ENCODE data around the gene LSR. TPM values are rescaled to one million over a fixed set of nuclear protein-coding genes. Genes with fewer than 3 reads are reported as not detected.

The LSR gene
- total RNA-seq, 1 experiment from 2014 or later, result 172 TPM

DNA sequence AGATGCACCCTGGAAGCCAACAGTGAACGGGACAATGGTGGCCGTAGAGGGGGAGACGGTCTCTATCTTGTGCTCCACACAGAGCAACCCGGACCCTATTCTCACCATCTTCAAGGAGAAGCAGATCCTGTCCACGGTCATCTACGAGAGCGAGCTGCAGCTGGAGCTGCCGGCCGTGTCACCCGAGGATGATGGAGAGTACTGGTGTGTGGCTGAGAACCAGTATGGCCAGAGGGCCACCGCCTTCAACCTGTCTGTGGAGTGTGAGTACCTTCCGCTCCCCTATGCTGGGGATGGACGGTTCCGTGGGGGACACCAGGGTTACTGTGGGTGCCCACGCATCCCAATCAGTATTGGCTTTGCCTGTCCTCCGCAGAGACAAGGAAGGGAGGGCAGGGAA is 53.6 kb downstream of the LSR start:
- no peaks in the 10 kb centered on the region for H3K27me3 Mint-ChIP-seq (ENCODE audit: insufficient read depth, unreplicated experiment)
- Histone ChIP-seq H3K36me3 (ENCODE audit: control insufficient read depth, insufficient read depth, low read length) (no peaks in the 10 kb centered on the region), H3K27me3 (replicated peaks; ENCODE audit: control insufficient read depth, insufficient read depth, low read length) (no peaks in the 10 kb centered on the region), H3K4me3 (ENCODE audit: low read depth, low read length) (no peak overlapping the region), H3K4me1 (peaks cover 7% of the 10 kb centered on the region; the same call in 1 of the 2 replicates), H3K9me3 (no peaks in the 10 kb centered on the region)
- H3K4me1 Mint-ChIP-seq (ENCODE audit: low read depth, unreplicated experiment), result no peaks in the 10 kb centered on the region
- TF ChIP-seq CTCF (IDR thresholded peaks at IDR 0.05; ENCODE audit: insufficient read depth in 1 of 2, low read depth in 1 of 2, low read length in 1 of 2, severe bottlenecking in 1 of 2, unreplicated experiment in 1 of 2), result no peak
- H3K4me3 Mint-ChIP-seq (ENCODE audit: unreplicated experiment), result no peak overlapping the region
- intact Hi-C loops (cut with micrococcal nuclease; ENCODE audit: unreplicated experiment), result no loop called here
- no peaks in the 10 kb centered on the region for H3K36me3 Mint-ChIP-seq (ENCODE audit: insufficient read depth, unreplicated experiment)
- DNase-seq, result no peak
- no peak overlapping the region for H3K27ac Mint-ChIP-seq (ENCODE audit: unreplicated experiment)
- no peaks in the 10 kb centered on the region for H3K9me3 Mint-ChIP-seq (ENCODE audit: unreplicated experiment)
- no TSS peak for BruUV-seq (replicated peaks)
- POLR2A ChIA-PET, result no interaction called here
- CTCF ChIA-PET, result no interaction called here

DNA sequence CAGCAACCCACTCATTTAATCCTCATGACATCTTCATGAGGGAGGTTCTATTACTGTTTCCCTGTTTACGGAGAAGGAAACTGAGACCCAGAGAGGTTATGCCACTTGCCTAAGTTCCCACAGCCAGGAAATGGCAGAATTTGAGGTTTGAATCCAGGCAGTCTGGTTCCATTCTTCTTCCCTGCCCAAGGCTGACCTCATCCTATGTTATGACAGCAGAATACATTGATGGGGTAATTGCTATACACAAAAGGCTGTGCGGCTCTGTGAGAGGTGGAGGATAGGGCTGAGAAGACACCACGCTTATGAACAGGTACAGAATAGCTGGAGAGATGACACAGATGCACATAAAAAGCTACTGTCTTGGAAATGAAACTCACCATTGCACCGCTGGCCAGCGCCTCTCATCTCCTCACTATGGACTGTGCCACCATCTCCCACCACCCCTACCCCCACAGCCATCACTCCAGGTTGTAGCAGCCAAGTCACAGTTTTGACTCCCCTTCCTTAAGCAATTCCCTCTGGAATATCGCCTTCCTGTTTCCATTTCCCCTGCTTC is 54.6 kb downstream of the LSR start:
- no peaks in the 10 kb centered on the region for H3K9me3 Mint-ChIP-seq (ENCODE audit: unreplicated experiment)
- H3K9me3 ChIP-seq, result no peaks in the 10 kb centered on the region
- no peak for TF ChIP-seq CTCF (IDR thresholded peaks at IDR 0.05; ENCODE audit: insufficient read depth in 1 of 2, low read depth in 1 of 2, low read length in 1 of 2, severe bottlenecking in 1 of 2, unreplicated experiment in 1 of 2)
- H3K27ac Mint-ChIP-seq (ENCODE audit: unreplicated experiment), result no peak overlapping the region
- intact Hi-C loops (cut with micrococcal nuclease; ENCODE audit: unreplicated experiment), result no loop called here
- H3K4me3 Mint-ChIP-seq (ENCODE audit: unreplicated experiment), result no peak overlapping the region
- no TSS peak for BruUV-seq (replicated peaks)
- DNase-seq, result no peak
- H3K36me3 ChIP-seq (ENCODE audit: control insufficient read depth, insufficient read depth, low read length), result no peaks in the 10 kb centered on the region
- H3K4me1 Mint-ChIP-seq (ENCODE audit: low read depth, unreplicated experiment), result no peaks in the 10 kb centered on the region
- POLR2A ChIA-PET, result no interaction called here
- no peak overlapping the region for H3K4me3 ChIP-seq (ENCODE audit: low read depth, low read length)
- H3K27me3 ChIP-seq (replicated peaks; ENCODE audit: control insufficient read depth, insufficient read depth, low read length), result no peaks in the 10 kb centered on the region
- CTCF ChIA-PET, result no interaction called here
- H3K27me3 Mint-ChIP-seq (ENCODE audit: insufficient read depth, unreplicated experiment), result no peaks in the 10 kb centered on the region
- peaks cover 7% of the 10 kb centered on the region; the same call in 1 of the 2 replicates for H3K4me1 ChIP-seq
- no peaks in the 10 kb centered on the region for H3K36me3 Mint-ChIP-seq (ENCODE audit: insufficient read depth, unreplicated experiment)

DNA sequence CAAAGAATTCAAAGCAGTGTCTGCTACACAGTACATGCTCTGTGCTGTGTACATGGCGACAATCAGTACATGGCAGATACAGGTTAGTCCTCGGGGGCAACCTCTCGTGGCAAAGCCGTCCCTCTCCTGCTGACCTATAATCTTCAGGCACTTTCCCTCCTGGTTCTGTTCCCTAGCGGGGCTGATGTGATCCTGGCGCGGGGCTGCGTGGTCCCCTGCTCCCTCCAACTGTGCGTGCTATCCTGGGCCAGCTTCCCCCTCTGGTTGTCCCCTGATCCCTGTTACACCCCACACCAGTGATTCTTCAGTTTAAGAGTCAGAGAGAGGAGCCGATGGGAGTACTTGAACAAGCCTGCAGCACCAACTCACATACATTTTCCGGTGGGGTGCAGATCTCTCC is 55.2 kb downstream of the LSR start:
- Mint-ChIP-seq H3K27me3 (ENCODE audit: insufficient read depth, unreplicated experiment) (no peaks in the 10 kb centered on the region), H3K9me3 (ENCODE audit: unreplicated experiment) (no peaks in the 10 kb centered on the region), H3K27ac (ENCODE audit: unreplicated experiment) (no peak overlapping the region), H3K4me1 (ENCODE audit: low read depth, unreplicated experiment) (peaks cover 4% of the 10 kb centered on the region), H3K36me3 (ENCODE audit: insufficient read depth, unreplicated experiment) (no peaks in the 10 kb centered on the region), H3K4me3 (ENCODE audit: unreplicated experiment) (no peak overlapping the region)
- Histone ChIP-seq H3K4me1 (peaks cover 11% of the 10 kb centered on the region), H3K4me3 (ENCODE audit: low read depth, low read length) (no peak overlapping the region), H3K36me3 (ENCODE audit: control insufficient read depth, insufficient read depth, low read length) (no peaks in the 10 kb centered on the region), H3K27me3 (replicated peaks; ENCODE audit: control insufficient read depth, insufficient read depth, low read length) (no peaks in the 10 kb centered on the region), H3K9me3 (no peaks in the 10 kb centered on the region)
- TF ChIP-seq CTCF (IDR thresholded peaks at IDR 0.05; ENCODE audit: insufficient read depth in 1 of 2, low read depth in 1 of 2, low read length in 1 of 2, severe bottlenecking in 1 of 2, unreplicated experiment in 1 of 2), result no peak
- ChIA-PET CTCF (interaction anchor here (0.6 kb wide), 1 partner anchor 20 kb away, joined by 7 read pairs; no protein-coding TSS in a partner anchor), POLR2A (no interaction called here)
- no peak for DNase-seq
- intact Hi-C loops (cut with micrococcal nuclease; ENCODE audit: unreplicated experiment), result no loop called here
- BruUV-seq (replicated peaks), result no TSS peak
